Measurements from ENCODE around the gene CPNE4.

DNA sequence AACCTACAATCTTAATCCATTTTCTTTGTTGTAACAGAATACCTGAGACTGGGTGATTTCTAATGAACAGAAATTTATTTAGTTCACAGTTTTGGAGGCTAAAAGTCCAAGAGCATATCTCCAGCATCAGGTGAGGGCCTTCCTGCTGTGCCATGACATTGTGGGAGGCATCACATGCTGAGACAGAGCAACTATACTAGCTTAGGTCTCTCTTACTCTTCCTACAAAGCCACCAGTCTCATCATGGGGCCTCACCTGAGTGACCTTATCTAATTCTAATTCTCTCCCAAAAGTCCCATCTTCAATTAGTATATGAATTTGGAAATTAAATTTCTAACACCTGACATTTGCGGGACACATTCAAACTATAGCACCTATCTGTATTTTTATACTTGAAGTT, 285.0 kb downstream of the CPNE4 start:
- TF ChIP-seq, protein P1, sequence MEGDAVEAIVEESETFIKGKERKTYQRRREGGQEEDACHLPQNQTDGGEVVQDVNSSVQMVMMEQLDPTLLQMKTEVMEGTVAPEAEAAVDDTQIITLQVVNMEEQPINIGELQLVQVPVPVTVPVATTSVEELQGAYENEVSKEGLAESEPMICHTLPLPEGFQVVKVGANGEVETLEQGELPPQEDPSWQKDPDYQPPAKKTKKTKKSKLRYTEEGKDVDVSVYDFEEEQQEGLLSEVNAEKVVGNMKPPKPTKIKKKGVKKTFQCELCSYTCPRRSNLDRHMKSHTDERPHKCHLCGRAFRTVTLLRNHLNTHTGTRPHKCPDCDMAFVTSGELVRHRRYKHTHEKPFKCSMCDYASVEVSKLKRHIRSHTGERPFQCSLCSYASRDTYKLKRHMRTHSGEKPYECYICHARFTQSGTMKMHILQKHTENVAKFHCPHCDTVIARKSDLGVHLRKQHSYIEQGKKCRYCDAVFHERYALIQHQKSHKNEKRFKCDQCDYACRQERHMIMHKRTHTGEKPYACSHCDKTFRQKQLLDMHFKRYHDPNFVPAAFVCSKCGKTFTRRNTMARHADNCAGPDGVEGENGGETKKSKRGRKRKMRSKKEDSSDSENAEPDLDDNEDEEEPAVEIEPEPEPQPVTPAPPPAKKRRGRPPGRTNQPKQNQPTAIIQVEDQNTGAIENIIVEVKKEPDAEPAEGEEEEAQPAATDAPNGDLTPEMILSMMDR (IDR thresholded peaks at IDR 0.05) = no peak
- TF ChIP-seq POLR2A (IDR thresholded peaks at IDR 0.05) = no peak
